ENCODE measurements around the gene ANKS6.

GRCh38 chr9:98778711-98779530 is 17.4 kb downstream of the ANKS6 start:
- TF ChIP-seq ZBTB33 (IDR thresholded peaks at IDR 0.05; ENCODE audit: extremely low read depth, insufficient replicate concordance, low read length) (no peak), EZH2 (IDR thresholded peaks at IDR 0.05) (no peak), EGR1 (IDR thresholded peaks at IDR 0.05; ENCODE audit: low read depth) (no peak), CTCF (IDR thresholded peaks at IDR 0.05 in 2 of 3, conservative IDR thresholded peaks at IDR 0.05 in 1 of 3; ENCODE audit: borderline replicate concordance in 1 of 3, insufficient read depth in 1 of 3, low read depth in 2 of 3, low read length in 2 of 3) (no peak), POLR2A (IDR thresholded peaks at IDR 0.05; ENCODE audit: borderline replicate concordance, extremely low read depth, insufficient read depth, insufficient read length) (no peak), ZNF274 (IDR thresholded peaks at IDR 0.05; ENCODE audit: low read depth, low read length) (no peak), JUND (IDR thresholded peaks at IDR 0.05) (no peak), POLR2AphosphoS5 (IDR thresholded peaks at IDR 0.05; ENCODE audit: low read depth, low read length) (no peak), EZH2phosphoT487 (IDR thresholded peaks at IDR 0.05; ENCODE audit: borderline replicate concordance) (no peak), ATF3 (IDR thresholded peaks at IDR 0.05) (no peak), YY1 (IDR thresholded peaks at IDR 0.05; ENCODE audit: extremely low read depth, insufficient replicate concordance, low read depth, low read length) (no peak), REST (IDR thresholded peaks at IDR 0.05; ENCODE audit: low read depth) (no peak), MAX (IDR thresholded peaks at IDR 0.05) (no peak)

Measured in HCT116 (cell line).